Lower leg skin (tissue), 4 donors: ENCODE data around the gene AK8. TPM values are rescaled to one million over a fixed set of nuclear protein-coding genes. Genes with fewer than 3 reads are reported as not detected.

ENCODE experiments used
- DNase-seq, 2 donors: peaks; one replicate each; pipeline ENCODE4 v3.0.0-alpha.2; 2019; ENCODE audit warnings: low spot score in 2 of 2
- H3K4me3 ChIP-seq: fragments of 200-600 bp; sonication (generic); 2 replicates; pipeline ENCODE4 v1.5.1; 2017; ENCODE audit warnings: mild to moderate bottlenecking, low read depth; ENCODE audit not compliant: poor library complexity, severe bottlenecking
- POLR2A ChIP-seq, 2 donors: fragments of 450-650 bp; IDR thresholded peaks; one replicate each; pipeline ENCODE4 v1.6.1; 2016 to 2017; ENCODE audit warnings: antibody characterized with exemption in 2 of 2, mild to moderate bottlenecking in 1 of 2, moderate library complexity in 1 of 2
- WGBS, 2 donors: methylation state at CpG; one replicate each; pipeline ENCODE4 v1.1.5; 2018; 5-methylcytosine and 5-hydroxymethylcytosine counted together
- intact Hi-C: fragments of 100-400 bp; cut with DNase I; formaldehyde crosslinking; loops from one replicate; pipeline ENCODE4 v1.15.0; 2023; ENCODE audit warnings: low total_unique reads
- total RNA-seq, 4 donors: library from RNA; depleted of rRNA; stranded (reverse); fragments of >200 nt; gene quantifications; one replicate each; pipeline ENCODE4 v1.1.0, GENCODE V29; 2016
- TF ChIP-seq, protein P1 (sequence below), 3 donors: fragments of 450-650 bp; IDR thresholded peaks; one replicate each; pipeline ENCODE4 v1.5.1; 2016; ENCODE audit warnings: antibody characterized with exemption in 3 of 3, mild to moderate bottlenecking in 3 of 3, moderate library complexity in 2 of 3

Gene AK8
- total RNA-seq, 4 donors from 2014 or later = 1.4 to 5.5 (median 2.0) TPM

DNA sequence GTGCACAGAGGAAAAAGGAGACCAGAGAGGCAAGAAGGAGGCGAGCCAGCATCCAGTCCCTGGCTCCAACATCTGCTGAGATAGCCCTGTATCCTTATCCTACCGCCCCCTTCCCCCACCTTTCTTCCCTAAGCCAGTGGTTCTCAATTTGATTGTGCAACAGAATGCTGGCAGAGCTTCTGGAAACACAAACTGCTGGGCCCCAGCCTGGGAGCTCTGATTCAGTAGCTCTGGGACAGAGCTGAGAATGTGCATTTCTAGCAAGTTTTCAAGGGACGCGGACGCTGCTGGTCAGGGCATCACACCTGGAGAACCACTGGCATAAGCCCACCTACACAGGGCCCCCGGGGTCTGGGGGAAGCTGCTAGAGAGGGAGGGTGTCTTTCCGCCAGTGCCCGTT, 21.1 kb downstream of the AK8 start:
- H3K4me3 ChIP-seq = no peak overlapping the region
- WGBS, 2 donors = 55% methylated on average over 8 of the region's 8 CpGs
- DNase-seq = peak; percentile 57 to 88
- TF ChIP-seq, protein P1, sequence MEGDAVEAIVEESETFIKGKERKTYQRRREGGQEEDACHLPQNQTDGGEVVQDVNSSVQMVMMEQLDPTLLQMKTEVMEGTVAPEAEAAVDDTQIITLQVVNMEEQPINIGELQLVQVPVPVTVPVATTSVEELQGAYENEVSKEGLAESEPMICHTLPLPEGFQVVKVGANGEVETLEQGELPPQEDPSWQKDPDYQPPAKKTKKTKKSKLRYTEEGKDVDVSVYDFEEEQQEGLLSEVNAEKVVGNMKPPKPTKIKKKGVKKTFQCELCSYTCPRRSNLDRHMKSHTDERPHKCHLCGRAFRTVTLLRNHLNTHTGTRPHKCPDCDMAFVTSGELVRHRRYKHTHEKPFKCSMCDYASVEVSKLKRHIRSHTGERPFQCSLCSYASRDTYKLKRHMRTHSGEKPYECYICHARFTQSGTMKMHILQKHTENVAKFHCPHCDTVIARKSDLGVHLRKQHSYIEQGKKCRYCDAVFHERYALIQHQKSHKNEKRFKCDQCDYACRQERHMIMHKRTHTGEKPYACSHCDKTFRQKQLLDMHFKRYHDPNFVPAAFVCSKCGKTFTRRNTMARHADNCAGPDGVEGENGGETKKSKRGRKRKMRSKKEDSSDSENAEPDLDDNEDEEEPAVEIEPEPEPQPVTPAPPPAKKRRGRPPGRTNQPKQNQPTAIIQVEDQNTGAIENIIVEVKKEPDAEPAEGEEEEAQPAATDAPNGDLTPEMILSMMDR (IDR thresholded peaks at IDR 0.05) = no peak
- no peak for TF ChIP-seq POLR2A (IDR thresholded peaks at IDR 0.05)
- intact Hi-C loops = no loop called here

DNA sequence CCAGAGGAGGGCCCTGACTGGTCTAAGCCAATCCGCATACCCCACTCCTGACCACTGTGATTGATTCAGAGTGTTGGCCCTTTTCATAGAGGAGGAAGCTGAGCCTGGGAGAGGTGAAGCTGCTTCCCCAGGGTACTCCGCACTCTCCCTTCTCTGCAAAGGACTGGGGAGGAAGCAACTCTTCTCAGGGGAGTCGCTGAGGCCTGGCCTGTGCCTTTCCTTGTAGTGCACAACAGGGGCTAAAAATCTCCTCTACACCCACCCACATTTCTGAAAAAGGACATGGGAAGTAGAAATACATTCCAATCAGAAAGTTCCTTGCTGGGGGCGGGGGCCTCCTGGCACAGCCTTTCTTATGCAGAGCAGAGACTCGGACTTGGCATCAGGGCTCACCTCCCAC, 22.2 kb downstream of the AK8 start:
- DNase-seq = no peak
- intact Hi-C loops = no loop called here
- TF ChIP-seq, protein P1 (IDR thresholded peaks at IDR 0.05) = no peak
- no peak for TF ChIP-seq POLR2A (IDR thresholded peaks at IDR 0.05)
- WGBS, 2 donors = 85 to 91% methylated on average over 5 of the region's 5 CpGs
- no peak overlapping the region for H3K4me3 ChIP-seq

DNA sequence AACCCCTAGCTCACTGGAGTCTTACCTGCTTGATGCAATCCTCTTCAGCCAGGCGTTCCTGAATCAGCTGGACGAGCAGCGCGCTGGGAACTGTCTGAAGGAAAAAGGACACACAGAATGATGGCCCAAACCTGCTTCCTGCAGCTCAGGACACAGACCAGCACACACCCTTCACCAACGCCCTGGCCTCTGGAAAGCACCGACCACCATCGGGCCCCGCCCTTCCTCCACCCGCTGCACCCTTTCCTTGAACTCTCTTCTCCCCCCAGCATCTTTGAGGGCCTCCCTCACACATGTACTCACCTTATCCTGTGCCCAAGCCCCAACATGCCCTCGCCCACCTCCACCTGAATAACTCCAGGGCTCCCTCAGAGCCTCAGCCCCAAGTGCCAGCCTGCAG, 23.3 kb downstream of the AK8 start:
- DNase-seq = no peak
- WGBS, 2 donors = 75 to 78% methylated on average over 10 of the region's 10 CpGs
- intact Hi-C loops = no loop called here
- H3K4me3 ChIP-seq = no peak overlapping the region
- TF ChIP-seq, protein P1 (IDR thresholded peaks at IDR 0.05) = no peak
- TF ChIP-seq POLR2A (IDR thresholded peaks at IDR 0.05) = no peak

DNA sequence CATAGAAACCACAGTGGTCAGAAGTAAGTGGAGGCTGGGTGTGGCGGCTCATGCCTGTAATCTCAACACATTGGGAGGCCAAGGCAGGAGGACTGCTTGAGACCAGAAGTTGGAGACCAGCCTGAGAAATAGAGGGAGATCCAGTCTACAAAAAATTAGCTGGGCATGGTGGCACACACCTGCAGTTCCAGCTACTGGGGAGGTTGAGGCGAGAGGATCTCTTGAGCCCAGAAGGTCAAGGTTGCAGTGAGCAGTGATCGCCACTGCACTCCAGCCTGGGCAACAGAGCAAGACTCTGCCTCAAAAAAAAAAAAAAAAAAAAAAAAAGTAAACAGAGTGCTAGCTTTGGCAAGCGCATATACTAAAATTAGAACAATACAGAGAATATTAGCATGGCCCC, 24.6 kb downstream of the AK8 start:
- 89 to 93% methylated on average over 4 of the region's 4 CpGs for WGBS, 2 donors
- no peak overlapping the region for H3K4me3 ChIP-seq
- DNase-seq = no peak
- intact Hi-C loops = no loop called here
- TF ChIP-seq, protein P1 (IDR thresholded peaks at IDR 0.05) = no peak
- no peak for TF ChIP-seq POLR2A (IDR thresholded peaks at IDR 0.05)

DNA sequence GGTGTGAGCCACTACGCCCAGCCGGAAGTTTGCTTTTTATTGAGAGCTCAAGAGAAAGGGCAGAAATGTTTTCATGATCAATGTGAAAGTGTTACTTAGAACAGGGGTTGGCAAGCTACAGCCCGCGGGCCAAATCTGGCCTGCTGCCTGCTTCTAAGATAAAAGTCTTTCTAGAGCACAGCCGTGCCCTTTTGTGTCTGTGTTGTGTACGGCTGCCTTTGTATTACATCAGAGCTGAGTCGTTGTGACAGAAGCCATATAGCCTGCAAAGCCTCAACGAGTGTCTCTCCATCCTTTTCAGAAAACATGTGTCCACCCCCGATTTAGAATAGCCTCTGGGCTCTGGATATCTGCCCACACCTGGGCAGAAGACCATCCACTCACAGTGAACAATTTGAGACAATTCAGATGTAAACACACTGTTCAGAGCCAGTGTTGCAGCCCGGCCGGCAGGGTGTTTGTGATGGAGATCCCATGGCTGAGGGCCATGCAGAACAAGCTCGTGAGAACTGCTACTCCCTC, 28.8 kb downstream of the AK8 start:
- no peak overlapping the region for H3K4me3 ChIP-seq
- no peak for TF ChIP-seq POLR2A (IDR thresholded peaks at IDR 0.05)
- TF ChIP-seq, protein P1 (IDR thresholded peaks at IDR 0.05) = no peak
- 48 to 57% methylated on average over 12 of the region's 12 CpGs for WGBS, 2 donors
- intact Hi-C loops = no loop called here
- no peak for DNase-seq

DNA sequence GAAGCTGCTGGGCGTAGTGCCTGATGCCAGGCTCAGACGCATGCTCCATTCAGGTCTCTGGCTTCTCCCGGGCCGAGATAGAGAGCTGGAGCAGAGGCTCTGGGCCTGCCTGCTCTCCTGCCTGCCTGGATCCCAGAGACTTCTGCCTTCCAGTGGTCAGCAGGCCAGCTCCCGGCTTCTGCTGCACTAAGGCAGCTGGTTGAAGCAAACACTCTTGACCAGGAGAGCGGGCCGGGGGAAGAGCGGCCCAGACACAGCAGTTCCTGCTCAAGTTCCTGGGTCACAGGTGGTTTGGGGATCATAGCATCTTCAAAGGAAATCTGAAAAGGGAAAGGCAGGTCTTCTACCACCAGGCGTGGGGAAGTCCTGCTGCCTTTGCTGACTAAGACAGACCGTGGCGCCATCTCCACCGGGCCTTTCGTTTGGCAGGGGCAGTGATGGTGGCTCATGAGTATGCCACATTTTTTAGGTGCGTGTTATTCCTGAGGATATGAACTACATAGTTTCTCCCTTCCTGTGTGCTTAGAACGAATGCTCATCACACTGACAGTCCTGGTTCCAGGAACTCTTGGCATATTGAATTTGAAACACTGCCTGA, 31.1 kb downstream of the AK8 start:
- H3K4me3 ChIP-seq = no peak overlapping the region
- intact Hi-C loops = no loop called here
- WGBS, 2 donors = 87 to 91% methylated on average over 14 to 15 of the region's 15 CpGs
- no peak for TF ChIP-seq POLR2A (IDR thresholded peaks at IDR 0.05)
- TF ChIP-seq, protein P1 (IDR thresholded peaks at IDR 0.05) = no peak
- no peak for DNase-seq
